NT2/D1 (cell line): ENCODE measurements around the gene MRPL58.

Source experiments
- SUZ12 ChIP-seq: IDR thresholded peaks from 2 replicates; pipeline ENCODE4 v1.6.1; 2011; ENCODE audit not compliant: insufficient read length, insufficient read depth; ENCODE audit errors: extremely low read depth
- YY1 ChIP-seq: IDR thresholded peaks from 2 replicates; pipeline ENCODE4 v1.6.1; 2011; ENCODE audit not compliant: insufficient read length, insufficient read depth
- ZNF274 ChIP-seq: IDR thresholded peaks from 2 replicates; pipeline ENCODE4 v1.6.1; 2011; ENCODE audit warnings: mild to moderate bottlenecking, low read depth, low read length

DNA sequence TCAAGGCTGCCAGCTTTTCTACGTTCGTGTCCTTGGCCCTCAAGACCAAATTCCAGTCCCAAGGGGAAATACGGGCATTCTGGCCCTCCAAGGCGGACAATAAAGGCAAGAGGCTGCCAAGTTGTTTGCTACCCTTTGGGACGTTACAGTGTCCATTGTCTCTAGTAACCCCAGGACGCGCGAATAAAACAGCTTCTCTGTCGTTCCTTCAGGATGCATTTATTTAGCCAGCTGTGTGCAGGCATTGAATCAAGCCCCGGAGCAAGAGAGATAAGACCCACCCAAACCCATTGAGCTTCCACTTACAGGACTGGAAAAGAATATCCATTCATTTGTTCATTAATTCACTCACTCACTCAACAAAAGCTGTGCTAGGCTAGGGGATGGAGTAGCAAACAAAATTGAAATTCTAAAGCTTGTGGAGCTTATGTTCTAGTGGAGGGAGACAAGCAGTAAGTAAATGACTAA is 656 bp downstream of the MRPL58 start:
- TF ChIP-seq YY1, result no peak
- no peak for TF ChIP-seq ZNF274
- TF ChIP-seq SUZ12, result no peak
